Stimulated activated CD4-positive, alpha-beta T cell treated with anti-CD3 and anti-CD28 coated beads, Interleukin-2, amount 100 ng/mL, for 24 hours (primary cell): Measurements from ENCODE around the gene TRPM7.
"Not testable (repeated sequence)": the region's sequence is repeated elsewhere in the genome, so short reads cannot be mapped to it uniquely, and the experiment has no call there.

Source experiments
- DNase-seq, 2 donors: peaks; one replicate each; pipeline ENCODE4 v3.0.0-alpha.2; 2020

The TRPM7 gene

GRCh38 chr15:50686469-50687301 is at the start of gene TRPM7:
Gene TRPM7, minus strand, starts transcription at chr15:50686797. Its CDS starts 264 bp downstream, at chr15:50686533.
- peak; percentile 89 to 92 for DNase-seq

- DNase-seq: no peak
These were observed 48.6 kb upstream of the TRPM7 start for GRCh38 chr15:50735156-50735555.

GRCh38 chr15:50726315-50726714 is 39.7 kb upstream of the TRPM7 start:
- DNase-seq: no peak

- no peak for DNase-seq
These were observed 32.1 kb upstream of the TRPM7 start for GRCh38 chr15:50718700-50719125.

- no peak for DNase-seq
These were observed 25.4 kb upstream of the TRPM7 start for GRCh38 chr15:50712018-50712417.

GRCh38 chr15:50710585-50710984 is 24.0 kb upstream of the TRPM7 start:
- DNase-seq: no peak

GRCh38 chr15:50707878-50708427 is 21.4 kb upstream of the TRPM7 start:
- no peak for DNase-seq

- no peak for DNase-seq
These were observed 16.3 kb upstream of the TRPM7 start for GRCh38 chr15:50702762-50703334.

- DNase-seq: no peak
These were observed 11.5 kb upstream of the TRPM7 start for GRCh38 chr15:50698101-50698500.

- DNase-seq: no peak
These were observed 10.7 kb upstream of the TRPM7 start for GRCh38 chr15:50697109-50697797.

- not testable (repeated sequence) for DNase-seq
These were observed 8.1 kb upstream of the TRPM7 start for GRCh38 chr15:50694634-50695165.

GRCh38 chr15:50687302-50687902 is 805 bp upstream of the TRPM7 start:
- no peak for DNase-seq

- peak; percentile 79 to 80 for DNase-seq
These were observed 575 bp downstream of the TRPM7 start for GRCh38 chr15:50685976-50686468.

- no peak for DNase-seq
These were observed 1.2 kb downstream of the TRPM7 start for GRCh38 chr15:50685191-50685975.

GRCh38 chr15:50681467-50681866 is 5.1 kb downstream of the TRPM7 start:
- no peak for DNase-seq

- no peak for DNase-seq
These were observed 9.7 kb downstream of the TRPM7 start for GRCh38 chr15:50676799-50677483.

GRCh38 chr15:50675535-50676144 is 11.0 kb downstream of the TRPM7 start:
- no peak for DNase-seq

- no peak for DNase-seq
These were observed 16.5 kb downstream of the TRPM7 start for GRCh38 chr15:50670115-50670514.

GRCh38 chr15:50669611-50670010 is 17.0 kb downstream of the TRPM7 start:
- no peak for DNase-seq

GRCh38 chr15:50665938-50666337 is 20.7 kb downstream of the TRPM7 start:
- DNase-seq: no peak

GRCh38 chr15:50655555-50655954 is 31.0 kb downstream of the TRPM7 start:
- DNase-seq: no peak
